ENCODE data around the gene FOXP1.
"Not testable (repeated sequence)": the region's sequence is repeated elsewhere in the genome, so short reads cannot be mapped to it uniquely, and the experiment has no call there.

Gene FOXP1

GRCh38 chr3:71018799-71019198, 564.7 kb downstream of the FOXP1 start:
- Histone ChIP-seq H4K20me1 (ENCODE audit: low read depth, low read length) (no peaks in the 10 kb centered on the region), H3K9me3 (ENCODE audit: insufficient read depth, low read length) (no peaks in the 10 kb centered on the region), H2AFZ (ENCODE audit: low read depth, low read length, severe bottlenecking) (no peak overlapping the region), H3K36me3 (ENCODE audit: low read length) (no peaks in the 10 kb centered on the region), H3K27ac (ENCODE audit: low read depth, low read length) (no peak overlapping the region), H3K9ac (ENCODE audit: low read length) (no peak overlapping the region), H3K27me3 (ENCODE audit: low read length) (no peaks in the 10 kb centered on the region), H3K9me2 (replicated peaks; ENCODE audit: insufficient read depth, low read length) (no peaks in the 10 kb centered on the region), H3F3A (ENCODE audit: insufficient read depth) (0 out of 2 replicates have a peak, but pooled peaks cover 5% of the 10 kb centered on the region), H3K4me3 (ENCODE audit: insufficient read depth, low read length, poor library complexity, severe bottlenecking) (no peak overlapping the region), H3K79me2 (ENCODE audit: insufficient read depth, low read length) (no peaks in the 10 kb centered on the region), H3K4me2 (ENCODE audit: low read depth, low read length, poor library complexity, severe bottlenecking) (no peak overlapping the region)
- TF ChIP-seq CTCF (IDR thresholded peaks at IDR 0.05; ENCODE audit: insufficient read depth, low read length, poor library complexity, severe bottlenecking) (no peak), EZH2phosphoT487 (conservative IDR thresholded peaks at IDR 0.05; ENCODE audit: low read length) (no peak)

- Histone ChIP-seq H3K79me2 (ENCODE audit: insufficient read depth, low read length) (no peaks in the 10 kb centered on the region), H3K4me2 (ENCODE audit: low read depth, low read length, poor library complexity, severe bottlenecking) (no peak overlapping the region), H3K27me3 (ENCODE audit: low read length) (no peaks in the 10 kb centered on the region), H3K9me3 (ENCODE audit: insufficient read depth, low read length) (no peaks in the 10 kb centered on the region), H4K20me1 (ENCODE audit: low read depth, low read length) (no peaks in the 10 kb centered on the region), H3K9ac (ENCODE audit: low read length) (no peak overlapping the region), H3K4me3 (ENCODE audit: insufficient read depth, low read length, poor library complexity, severe bottlenecking) (no peak overlapping the region), H3K9me2 (replicated peaks; ENCODE audit: insufficient read depth, low read length) (no peaks in the 10 kb centered on the region), H3F3A (ENCODE audit: insufficient read depth) (0 out of 2 replicates have a peak, but pooled peaks cover 5% of the 10 kb centered on the region), H3K36me3 (ENCODE audit: low read length) (peaks cover 4% of the 10 kb centered on the region; the same call in 1 of the 2 replicates), H2AFZ (ENCODE audit: low read depth, low read length, severe bottlenecking) (no peak overlapping the region), H3K27ac (ENCODE audit: low read depth, low read length) (no peak overlapping the region)
- TF ChIP-seq EZH2phosphoT487 (conservative IDR thresholded peaks at IDR 0.05; ENCODE audit: low read length): no peak
- no peak for TF ChIP-seq CTCF (IDR thresholded peaks at IDR 0.05; ENCODE audit: insufficient read depth, low read length, poor library complexity, severe bottlenecking)
Measured at GRCh38 chr3:71016178-71016845, 567.2 kb downstream of the FOXP1 start.

- not testable (repeated sequence) for H3K9ac ChIP-seq (ENCODE audit: low read length)
Measured at GRCh38 chr3:71014616-71015015, 568.9 kb downstream of the FOXP1 start.

GRCh38 chr3:71012971-71013370, 570.6 kb downstream of the FOXP1 start:
- Histone ChIP-seq H3K9me3 (ENCODE audit: insufficient read depth, low read length) (no peaks in the 10 kb centered on the region), H3K27ac (ENCODE audit: low read depth, low read length) (no peak overlapping the region), H4K20me1 (ENCODE audit: low read depth, low read length) (no peaks in the 10 kb centered on the region), H3K79me2 (ENCODE audit: insufficient read depth, low read length) (no peaks in the 10 kb centered on the region), H3K27me3 (ENCODE audit: low read length) (no peaks in the 10 kb centered on the region), H3K9me2 (replicated peaks; ENCODE audit: insufficient read depth, low read length) (no peaks in the 10 kb centered on the region), H3K4me2 (ENCODE audit: low read depth, low read length, poor library complexity, severe bottlenecking) (no peak overlapping the region), H3K4me3 (ENCODE audit: insufficient read depth, low read length, poor library complexity, severe bottlenecking) (no peak overlapping the region), H2AFZ (ENCODE audit: low read depth, low read length, severe bottlenecking) (no peak overlapping the region), H3K36me3 (ENCODE audit: low read length) (peaks cover 5% of the 10 kb centered on the region; the same call in 1 of the 2 replicates), H3K9ac (ENCODE audit: low read length) (no peak overlapping the region), H3F3A (ENCODE audit: insufficient read depth) (0 out of 2 replicates have a peak, but pooled peaks cover 4% of the 10 kb centered on the region)
- TF ChIP-seq EZH2phosphoT487 (conservative IDR thresholded peaks at IDR 0.05; ENCODE audit: low read length): no peak
- no peak for TF ChIP-seq CTCF (IDR thresholded peaks at IDR 0.05; ENCODE audit: insufficient read depth, low read length, poor library complexity, severe bottlenecking)

More at GRCh38 chr3:71014616-71015015, 568.9 kb downstream of the FOXP1 start:
- not testable (repeated sequence) for H3K36me3 ChIP-seq (ENCODE audit: low read length); H3K4me2 ChIP-seq (ENCODE audit: low read depth, low read length, poor library complexity, severe bottlenecking); H3F3A ChIP-seq (ENCODE audit: insufficient read depth); H3K79me2 ChIP-seq (ENCODE audit: insufficient read depth, low read length); H4K20me1 ChIP-seq (ENCODE audit: low read depth, low read length); H3K9me3 ChIP-seq (ENCODE audit: insufficient read depth, low read length); H3K4me3 ChIP-seq (ENCODE audit: insufficient read depth, low read length, poor library complexity, severe bottlenecking); H2AFZ ChIP-seq (ENCODE audit: low read depth, low read length, severe bottlenecking); H3K27me3 ChIP-seq (ENCODE audit: low read length); H3K27ac ChIP-seq (ENCODE audit: low read depth, low read length); H3K9me2 ChIP-seq (replicated peaks; ENCODE audit: insufficient read depth, low read length)

All from SU-DHL-6 (cell line).